GM10266 (cell line): ENCODE results near the gene TFR2.

Source experiments
- DNase-seq: peaks from one replicate; pipeline ENCODE4 v3.0.0; 2012; ENCODE audit errors: extremely low spot score
- TF ChIP-seq, protein P1 (sequence below): IDR thresholded peaks from 2 replicates; pipeline ENCODE4 v1.5.1; 2012; ENCODE audit warnings: mild to moderate bottlenecking, low read depth; ENCODE audit not compliant: control insufficient read depth, insufficient read depth; ENCODE audit errors: missing control alignments

The TFR2 gene

GRCh38 chr7:100655908-100656674 lies 14.7 kb upstream of the TFR2 start, which contains the start of gene ACTL6B:
TSS of gene ACTL6B (minus strand) at chr7:100656448. CDS start at chr7:100656354, 94 bp downstream.
- no peak for DNase-seq
- TF ChIP-seq, protein P1, sequence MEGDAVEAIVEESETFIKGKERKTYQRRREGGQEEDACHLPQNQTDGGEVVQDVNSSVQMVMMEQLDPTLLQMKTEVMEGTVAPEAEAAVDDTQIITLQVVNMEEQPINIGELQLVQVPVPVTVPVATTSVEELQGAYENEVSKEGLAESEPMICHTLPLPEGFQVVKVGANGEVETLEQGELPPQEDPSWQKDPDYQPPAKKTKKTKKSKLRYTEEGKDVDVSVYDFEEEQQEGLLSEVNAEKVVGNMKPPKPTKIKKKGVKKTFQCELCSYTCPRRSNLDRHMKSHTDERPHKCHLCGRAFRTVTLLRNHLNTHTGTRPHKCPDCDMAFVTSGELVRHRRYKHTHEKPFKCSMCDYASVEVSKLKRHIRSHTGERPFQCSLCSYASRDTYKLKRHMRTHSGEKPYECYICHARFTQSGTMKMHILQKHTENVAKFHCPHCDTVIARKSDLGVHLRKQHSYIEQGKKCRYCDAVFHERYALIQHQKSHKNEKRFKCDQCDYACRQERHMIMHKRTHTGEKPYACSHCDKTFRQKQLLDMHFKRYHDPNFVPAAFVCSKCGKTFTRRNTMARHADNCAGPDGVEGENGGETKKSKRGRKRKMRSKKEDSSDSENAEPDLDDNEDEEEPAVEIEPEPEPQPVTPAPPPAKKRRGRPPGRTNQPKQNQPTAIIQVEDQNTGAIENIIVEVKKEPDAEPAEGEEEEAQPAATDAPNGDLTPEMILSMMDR, result no peak

DNA sequence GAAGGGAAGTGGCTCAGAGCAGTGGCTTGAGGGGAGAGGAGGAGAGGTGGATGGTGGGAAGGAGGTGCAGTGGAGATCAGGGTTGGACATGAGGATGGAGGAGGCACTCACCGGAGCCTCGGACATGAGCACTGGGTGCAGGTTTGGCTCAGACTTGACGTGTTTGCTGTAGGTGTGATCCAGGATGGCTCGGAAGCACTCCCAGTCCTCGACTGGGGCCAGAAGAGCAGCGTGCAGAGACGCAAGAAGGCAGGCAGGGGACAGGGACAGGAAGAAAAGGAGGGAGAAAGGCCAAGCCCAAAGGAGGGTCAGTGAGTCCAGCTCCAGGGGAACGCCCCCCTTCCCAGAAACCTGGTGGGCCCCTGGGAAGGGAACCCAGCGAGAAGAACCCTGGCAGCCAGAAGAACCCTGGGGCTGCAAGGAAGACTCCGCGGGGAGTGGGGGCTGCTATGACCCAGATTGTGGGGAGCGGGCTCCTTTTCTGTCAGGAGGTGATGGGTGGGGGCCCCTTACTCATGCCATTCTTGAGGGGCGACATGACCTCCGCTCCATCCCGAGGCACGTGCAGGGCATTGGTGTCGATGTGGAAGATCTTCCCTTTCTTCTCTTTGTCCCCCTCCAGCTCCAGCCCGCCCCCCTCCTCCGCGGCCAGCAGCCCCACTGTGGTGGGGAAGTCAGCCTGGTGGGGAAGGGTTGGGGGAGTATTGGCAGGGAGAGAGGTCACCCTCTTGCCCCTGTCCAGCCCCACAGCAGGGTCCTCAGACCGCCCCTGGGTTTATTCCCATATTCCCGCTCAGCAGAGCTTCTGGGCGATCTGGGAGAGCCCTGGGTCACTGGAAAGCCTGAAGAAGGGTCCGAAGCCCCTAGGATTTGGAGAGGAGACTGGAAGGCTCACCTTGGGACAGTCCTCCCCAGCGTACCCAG lies 13.8 kb upstream of the TFR2 start:
- TF ChIP-seq, protein P1, result no peak
- DNase-seq, result no peak

- TF ChIP-seq, protein P1, result no peak
- no peak for DNase-seq
Measured at GRCh38 chr7:100649826-100650565, 8.6 kb upstream of the TFR2 start.

DNA sequence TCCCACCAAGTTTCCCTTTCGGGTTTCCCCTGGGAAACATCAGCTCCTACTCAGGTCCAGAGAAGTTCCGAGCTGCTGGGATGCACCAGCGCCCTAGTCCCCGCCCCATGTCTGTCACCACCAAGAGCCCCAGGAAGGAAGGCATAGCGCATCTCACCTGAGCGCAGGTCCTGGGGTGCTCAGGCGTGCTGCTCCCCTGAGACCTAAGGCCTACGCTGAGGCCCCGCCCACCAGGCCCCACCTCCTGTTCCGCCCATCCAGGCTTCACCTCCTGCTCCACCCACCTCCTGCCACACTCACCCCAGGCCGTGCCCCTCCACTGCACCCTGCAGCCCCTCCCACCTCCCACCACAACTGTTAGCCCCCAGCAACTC lies 1.2 kb upstream of the TFR2 start:
- DNase-seq, result peak; percentile 80
- TF ChIP-seq, protein P1, result no peak

- no peak for DNase-seq
- TF ChIP-seq, protein P1, result no peak
Measured at GRCh38 chr7:100641860-100642533, 645 bp upstream of the TFR2 start.

GRCh38 chr7:100640517-100641440 lies 573 bp downstream of the TFR2 start:
- TF ChIP-seq, protein P1, result no peak
- DNase-seq, result no peak
